IgD-negative memory B cell (primary cell): ENCODE results near the gene RNF26. TPM values are rescaled to one million over a fixed set of nuclear protein-coding genes. Genes with fewer than 3 reads are reported as not detected.

ENCODE experiments used
- H3K27ac Mint-ChIP-seq, 3 donors: one replicate each; pipeline ENCODE4 v1.8.0; 2020 to 2022; ENCODE audit warnings: mild to moderate bottlenecking in 3 of 3, mixed read lengths in 3 of 3, moderate library complexity in 1 of 3
- H3K27me3 Mint-ChIP-seq: one replicate; pipeline ENCODE4 v1.8.0; 2021; ENCODE audit warnings: mixed read lengths
- H3K36me3 Mint-ChIP-seq: one replicate; pipeline ENCODE4 v1.8.0; 2020; ENCODE audit warnings: mild to moderate bottlenecking, mixed read lengths
- H3K4me1 Mint-ChIP-seq, 3 donors: one replicate each; pipeline ENCODE4 v1.8.0; 2020 to 2022; ENCODE audit warnings: mixed read lengths in 3 of 3, mild to moderate bottlenecking in 1 of 3
- H3K4me3 Mint-ChIP-seq, 4 donors: one replicate each; pipeline ENCODE4 v1.8.0; 2020 to 2022; ENCODE audit warnings: mild to moderate bottlenecking in 4 of 4, mixed read lengths in 4 of 4, moderate library complexity in 3 of 4
- H3K9me3 Mint-ChIP-seq, 3 donors: one replicate each; pipeline ENCODE4 v1.8.0; 2020 to 2021; ENCODE audit warnings: mixed read lengths in 3 of 3, mild to moderate bottlenecking in 1 of 3
- polyA plus RNA-seq: library from polyadenylated mRNA; unstranded; fragments of 300-500 nt; fragmentation: Illumina TruSeq; gene quantifications from one replicate; pipeline ENCODE4 v1.2.3, GENCODE V29; 2021

The RNF26 gene
- polyA plus RNA-seq, 1 donor from 2014 or later: 41.1 TPM

GRCh38 chr11:119373059-119373920 lies 39.0 kb downstream of the RNF26 start:
- peaks cover 0 to 6% (median 0%) of the 10 kb centered on the region in 3 donors for H3K4me1 Mint-ChIP-seq
- H3K36me3 Mint-ChIP-seq: no peaks in the 10 kb centered on the region
- peaks cover 22% of the 10 kb centered on the region for H3K27me3 Mint-ChIP-seq
- no peak overlapping the region for H3K27ac Mint-ChIP-seq
- no peaks in the 10 kb centered on the region for H3K9me3 Mint-ChIP-seq
- no peak overlapping the region for H3K4me3 Mint-ChIP-seq

GRCh38 chr11:119373921-119374631 lies 39.7 kb downstream of the RNF26 start:
- Mint-ChIP-seq H3K4me1 (peaks cover 0 to 6% (median 0%) of the 10 kb centered on the region in 3 donors), H3K27ac (no peak overlapping the region), H3K36me3 (no peaks in the 10 kb centered on the region)

GRCh38 chr11:119374632-119375336 lies 40.5 kb downstream of the RNF26 start:
- Mint-ChIP-seq H3K4me1 (peaks cover 0 to 6% (median 0%) of the 10 kb centered on the region in 3 donors), H3K36me3 (no peaks in the 10 kb centered on the region), H3K4me3 (no peak overlapping the region), H3K27me3 (peaks cover 13% of the 10 kb centered on the region), H3K9me3 (no peaks in the 10 kb centered on the region), H3K27ac (no peak overlapping the region)

More at GRCh38 chr11:119373921-119374631, 39.7 kb downstream of the RNF26 start:
- Mint-ChIP-seq H3K4me3 (no peak overlapping the region), H3K9me3 (no peaks in the 10 kb centered on the region), H3K27me3 (peaks cover 21% of the 10 kb centered on the region)

GRCh38 chr11:119375337-119376196 lies 41.2 kb downstream of the RNF26 start:
- H3K4me1 Mint-ChIP-seq: peaks cover 0 to 4% (median 0%) of the 10 kb centered on the region in 3 donors
- no peak overlapping the region for H3K27ac Mint-ChIP-seq

DNA sequence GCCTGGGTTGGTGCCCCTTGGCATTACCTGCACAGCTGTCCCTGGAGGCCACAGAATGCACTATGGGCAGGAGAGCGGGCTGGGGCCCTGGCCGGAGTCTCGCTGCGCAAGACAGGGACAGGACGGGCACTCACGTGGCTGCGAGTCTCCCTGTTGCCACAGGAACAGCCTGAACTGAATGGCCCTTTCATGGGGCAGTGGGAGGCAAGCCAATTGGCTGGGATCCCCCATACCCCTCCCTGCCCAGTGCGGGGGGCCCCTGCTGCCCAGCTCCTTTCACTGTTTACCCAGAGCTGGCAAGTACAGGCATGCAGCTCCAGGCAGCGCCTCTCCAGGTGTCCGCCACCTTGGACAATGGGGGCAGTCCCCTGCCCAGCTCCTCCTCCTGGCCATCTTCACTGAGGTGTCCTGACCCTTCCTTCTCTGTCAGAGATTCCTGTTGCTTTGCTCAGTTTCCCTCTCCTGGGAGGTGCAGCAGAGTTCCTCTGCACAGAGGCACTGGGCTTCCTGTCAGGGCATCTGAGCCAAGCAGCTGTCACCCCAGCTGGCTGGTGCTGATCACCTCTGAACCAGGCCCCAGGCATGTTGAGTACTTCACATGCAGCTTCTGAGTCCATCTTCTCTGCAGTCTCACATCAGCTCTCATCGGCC lies 42.0 kb downstream of the RNF26 start:
- no peaks in the 10 kb centered on the region for H3K9me3 Mint-ChIP-seq
- H3K36me3 Mint-ChIP-seq: no peaks in the 10 kb centered on the region
- peaks cover 0 to 9% (median 0%) of the 10 kb centered on the region in 3 donors for H3K4me1 Mint-ChIP-seq
- H3K27ac Mint-ChIP-seq: no peak overlapping the region
- H3K27me3 Mint-ChIP-seq: peaks cover 7% of the 10 kb centered on the region
- H3K4me3 Mint-ChIP-seq: no peak overlapping the region

More at GRCh38 chr11:119375337-119376196, 41.2 kb downstream of the RNF26 start:
- Mint-ChIP-seq H3K27me3 (peaks cover 7% of the 10 kb centered on the region), H3K36me3 (no peaks in the 10 kb centered on the region), H3K9me3 (no peaks in the 10 kb centered on the region), H3K4me3 (no peak overlapping the region)

GRCh38 chr11:119377112-119377901 lies 43.0 kb downstream of the RNF26 start:
- Mint-ChIP-seq H3K27ac (no peak overlapping the region), H3K9me3 (no peaks in the 10 kb centered on the region), H3K27me3 (peaks cover 7% of the 10 kb centered on the region), H3K4me3 (no peak overlapping the region), H3K4me1 (peaks cover 4 to 5% (median 5%) of the 10 kb centered on the region in 3 donors), H3K36me3 (no peaks in the 10 kb centered on the region)

GRCh38 chr11:119377961-119378667 lies 43.8 kb downstream of the RNF26 start:
- H3K4me1 Mint-ChIP-seq: peaks cover 4 to 5% (median 5%) of the 10 kb centered on the region in 3 donors
- peaks cover 7% of the 10 kb centered on the region for H3K27me3 Mint-ChIP-seq
- no peaks in the 10 kb centered on the region for H3K36me3 Mint-ChIP-seq
- H3K27ac Mint-ChIP-seq: no peak overlapping the region
- no peaks in the 10 kb centered on the region for H3K9me3 Mint-ChIP-seq
- no peak overlapping the region for H3K4me3 Mint-ChIP-seq

- Mint-ChIP-seq H3K27me3 (peaks cover 7% of the 10 kb centered on the region), H3K9me3 (no peaks in the 10 kb centered on the region), H3K36me3 (no peaks in the 10 kb centered on the region), H3K27ac (peak overlapping the region in 1 of 3 donors; percentile 60), H3K4me1 (peaks cover 4 to 5% (median 5%) of the 10 kb centered on the region in 3 donors), H3K4me3 (peak overlapping the region in 2 of 4 donors; percentile 62 to 71)
These were observed 44.6 kb downstream of the RNF26 start for GRCh38 chr11:119378851-119379465.

DNA sequence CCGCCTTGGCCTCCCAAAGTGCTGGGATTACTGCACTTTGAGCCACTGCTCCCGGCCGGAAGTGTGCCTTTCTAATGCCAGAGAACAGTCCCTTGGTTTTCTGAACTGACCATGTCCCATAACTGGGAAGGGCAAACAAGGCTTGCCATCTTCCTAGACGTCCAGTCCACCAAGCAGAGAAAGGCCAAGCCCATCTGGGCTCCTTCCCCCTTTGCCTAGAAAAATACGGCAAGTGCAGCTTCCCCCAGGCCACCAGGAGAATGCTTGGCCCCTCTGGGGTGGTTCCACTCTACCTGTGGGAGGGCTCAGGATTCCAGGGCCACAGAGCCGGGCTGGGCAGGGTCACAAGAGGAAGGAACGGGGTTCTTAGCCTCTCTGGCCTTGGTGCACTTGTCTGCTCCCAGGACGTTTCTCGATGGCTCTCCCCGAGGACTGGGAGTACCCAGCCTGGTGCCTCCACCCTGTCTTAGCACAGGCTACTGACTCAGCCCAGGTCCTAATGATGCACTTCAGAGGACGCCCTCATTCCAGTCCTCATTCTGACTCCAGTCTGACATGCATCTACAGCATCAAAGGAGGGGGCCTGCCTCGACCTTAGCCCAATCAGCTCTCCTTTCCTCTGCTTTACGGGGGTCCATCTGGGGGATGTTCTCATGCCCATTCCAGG lies 46.0 kb downstream of the RNF26 start:
- no peak overlapping the region for H3K27ac Mint-ChIP-seq
- H3K4me1 Mint-ChIP-seq: peaks cover 4 to 5% (median 5%) of the 10 kb centered on the region in 3 donors
- H3K4me3 Mint-ChIP-seq: no peak overlapping the region
- no peaks in the 10 kb centered on the region for H3K36me3 Mint-ChIP-seq
- H3K9me3 Mint-ChIP-seq: no peaks in the 10 kb centered on the region
- peaks cover 7% of the 10 kb centered on the region for H3K27me3 Mint-ChIP-seq

GRCh38 chr11:119380827-119381180 lies 46.5 kb downstream of the RNF26 start:
- H3K4me1 Mint-ChIP-seq: peaks cover 4 to 5% (median 5%) of the 10 kb centered on the region in 3 donors
- H3K4me3 Mint-ChIP-seq: no peak overlapping the region
- H3K9me3 Mint-ChIP-seq: no peaks in the 10 kb centered on the region
- H3K27ac Mint-ChIP-seq: no peak overlapping the region
- no peaks in the 10 kb centered on the region for H3K36me3 Mint-ChIP-seq
- H3K27me3 Mint-ChIP-seq: peaks cover 7% of the 10 kb centered on the region

DNA sequence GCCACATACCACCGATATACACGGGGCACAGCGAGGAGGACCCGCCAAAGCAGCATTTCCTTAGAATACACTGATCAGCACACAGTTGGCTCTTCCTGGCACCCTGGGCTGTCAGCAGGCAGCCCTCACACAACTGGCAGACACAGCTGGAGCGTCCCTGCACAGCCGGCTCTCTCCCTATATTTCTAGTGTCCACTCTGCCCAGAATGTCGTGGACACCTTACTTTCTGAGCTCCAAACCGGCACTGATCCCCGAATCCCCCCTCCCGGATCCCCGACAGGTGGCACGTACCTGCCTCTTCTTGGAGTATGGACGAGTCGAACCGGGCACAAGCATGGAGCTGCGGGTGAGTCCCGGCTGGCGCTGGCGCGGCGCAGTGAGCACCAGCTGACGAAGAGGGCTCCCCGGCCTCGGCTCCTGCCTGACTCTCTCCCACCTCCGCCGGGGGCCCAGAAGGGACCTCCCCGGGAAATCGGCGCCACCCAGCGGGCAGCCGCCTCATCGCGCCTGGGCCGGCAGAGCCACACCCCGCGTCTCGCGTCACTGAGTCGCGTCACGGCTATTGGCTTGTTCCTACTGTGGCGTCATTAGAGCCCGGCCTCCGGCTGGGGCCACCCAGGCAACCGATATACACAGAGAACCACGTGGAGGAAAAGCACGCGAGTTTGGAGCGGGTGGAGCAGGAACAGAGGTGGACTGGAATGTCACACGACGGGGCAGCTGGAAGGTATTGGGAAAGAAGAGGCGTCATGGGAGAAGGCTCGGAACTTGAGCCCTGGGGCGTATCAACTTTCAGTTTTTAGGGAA lies 47.1 kb downstream of the RNF26 start, which contains the start of gene USP2:
TSS of gene USP2 (minus strand) at position 510 of the 808 bp plus-strand sequence. CDS start 8,210 bp downstream, outside the sequence.
- Mint-ChIP-seq H3K27ac (no peak within 1 kb of the TSS), H3K4me3 (no peak within 1 kb of the TSS), H3K36me3 (no peaks in the 10 kb centered on the region), H3K9me3 (no peaks in the 10 kb centered on the region), H3K4me1 (peaks cover 4 to 5% (median 5%) of the 10 kb centered on the region in 3 donors), H3K27me3 (peaks cover 7% of the 10 kb centered on the region)
